C4-2B (cell line): ENCODE results near the gene TRAFD1.

Experiments used
- ZFX ChIP-seq: fragments of 450-650 bp; IDR thresholded peaks from 2 replicates; pipeline ENCODE4 v1.6.1; 2017
- TF ChIP-seq, protein P1 (sequence below): fragments of 450-650 bp; conservative IDR thresholded peaks from 2 replicates; pipeline ENCODE4 v1.5.1; 2017; ENCODE audit warnings: mild to moderate bottlenecking

DNA sequence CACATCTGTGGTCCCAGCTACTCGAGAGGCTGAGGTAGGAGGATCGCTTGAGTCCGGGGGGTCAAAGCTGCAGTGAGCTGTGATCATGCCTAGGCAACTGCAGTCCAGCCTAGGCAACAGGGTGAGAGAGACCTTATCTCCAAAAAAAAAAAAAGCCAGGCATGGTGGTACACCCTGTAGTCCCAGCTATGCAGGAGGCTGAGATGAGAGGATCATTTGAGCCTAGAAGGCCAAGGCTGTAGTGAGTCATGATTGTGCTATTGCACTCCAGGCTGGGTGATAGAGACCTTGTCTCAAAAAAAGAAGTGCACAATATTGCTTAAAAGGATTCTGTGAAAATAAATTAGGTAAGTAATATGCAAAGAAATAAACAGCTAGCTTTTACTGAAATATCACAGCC, 33.8 kb upstream of the TRAFD1 start:
- TF ChIP-seq, protein P1, sequence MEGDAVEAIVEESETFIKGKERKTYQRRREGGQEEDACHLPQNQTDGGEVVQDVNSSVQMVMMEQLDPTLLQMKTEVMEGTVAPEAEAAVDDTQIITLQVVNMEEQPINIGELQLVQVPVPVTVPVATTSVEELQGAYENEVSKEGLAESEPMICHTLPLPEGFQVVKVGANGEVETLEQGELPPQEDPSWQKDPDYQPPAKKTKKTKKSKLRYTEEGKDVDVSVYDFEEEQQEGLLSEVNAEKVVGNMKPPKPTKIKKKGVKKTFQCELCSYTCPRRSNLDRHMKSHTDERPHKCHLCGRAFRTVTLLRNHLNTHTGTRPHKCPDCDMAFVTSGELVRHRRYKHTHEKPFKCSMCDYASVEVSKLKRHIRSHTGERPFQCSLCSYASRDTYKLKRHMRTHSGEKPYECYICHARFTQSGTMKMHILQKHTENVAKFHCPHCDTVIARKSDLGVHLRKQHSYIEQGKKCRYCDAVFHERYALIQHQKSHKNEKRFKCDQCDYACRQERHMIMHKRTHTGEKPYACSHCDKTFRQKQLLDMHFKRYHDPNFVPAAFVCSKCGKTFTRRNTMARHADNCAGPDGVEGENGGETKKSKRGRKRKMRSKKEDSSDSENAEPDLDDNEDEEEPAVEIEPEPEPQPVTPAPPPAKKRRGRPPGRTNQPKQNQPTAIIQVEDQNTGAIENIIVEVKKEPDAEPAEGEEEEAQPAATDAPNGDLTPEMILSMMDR: no peak
- no peak for TF ChIP-seq ZFX
